ENCODE data around the gene UBA3.

Gene UBA3

GRCh38 chr3:69080233-69080920 lies at the start of gene UBA3:
TSS of gene UBA3 (minus strand) at chr3:69080365. CDS start at chr3:69080353, 12 bp downstream.
- peak; percentile 85 to 93 (median 89) for DNase-seq (ENCODE audit: low read depth in 3 of 3)

- no peak for DNase-seq (ENCODE audit: low read depth in 3 of 3)
These were observed 49.4 kb upstream of the UBA3 start for GRCh38 chr3:69129531-69129930.

- no peak for DNase-seq (ENCODE audit: low read depth in 3 of 3)
These were observed 48.3 kb upstream of the UBA3 start for GRCh38 chr3:69128509-69128908.

GRCh38 chr3:69126999-69127398 lies 46.8 kb upstream of the UBA3 start:
- no peak for DNase-seq (ENCODE audit: low read depth in 3 of 3)

GRCh38 chr3:69126216-69126615 lies 46.1 kb upstream of the UBA3 start:
- DNase-seq (ENCODE audit: low read depth in 3 of 3): no peak

- no peak for DNase-seq (ENCODE audit: low read depth in 3 of 3)
These were observed 42.2 kb upstream of the UBA3 start, which contains the start of gene LMOD3 for GRCh38 chr3:69122403-69122802. TSS of gene LMOD3 (minus strand) at chr3:69122595. CDS start at chr3:69122386, 209 bp downstream.

GRCh38 chr3:69121950-69122349 lies 41.8 kb upstream of the UBA3 start:
- DNase-seq (ENCODE audit: low read depth in 3 of 3): no peak

- no peak for DNase-seq (ENCODE audit: low read depth in 3 of 3)
These were observed 41.3 kb upstream of the UBA3 start for GRCh38 chr3:69121513-69121912.

- peak; percentile 64 to 81 (median 77) for DNase-seq (ENCODE audit: low read depth in 3 of 3)
These were observed 40.8 kb upstream of the UBA3 start for GRCh38 chr3:69120879-69121464.

- DNase-seq (ENCODE audit: low read depth in 3 of 3): no peak
These were observed 39.5 kb upstream of the UBA3 start for GRCh38 chr3:69119681-69120080.

- DNase-seq (ENCODE audit: low read depth in 3 of 3): no peak
These were observed 39.0 kb upstream of the UBA3 start for GRCh38 chr3:69119138-69119537.

- no peak for DNase-seq (ENCODE audit: low read depth in 3 of 3)
These were observed 38.4 kb upstream of the UBA3 start for GRCh38 chr3:69118555-69118954.

GRCh38 chr3:69116897-69117296 lies 36.7 kb upstream of the UBA3 start:
- DNase-seq (ENCODE audit: low read depth in 3 of 3): no peak

- no peak for DNase-seq (ENCODE audit: low read depth in 3 of 3)
These were observed 36.0 kb upstream of the UBA3 start for GRCh38 chr3:69116162-69116561.

GRCh38 chr3:69115731-69116130 lies 35.6 kb upstream of the UBA3 start:
- DNase-seq (ENCODE audit: low read depth in 3 of 3): no peak

GRCh38 chr3:69113536-69113935 lies 33.4 kb upstream of the UBA3 start:
- DNase-seq (ENCODE audit: low read depth in 3 of 3): no peak

- DNase-seq (ENCODE audit: low read depth in 3 of 3): no peak
These were observed 30.9 kb upstream of the UBA3 start for GRCh38 chr3:69110941-69111546.

GRCh38 chr3:69108811-69109210 lies 28.6 kb upstream of the UBA3 start:
- DNase-seq (ENCODE audit: low read depth in 3 of 3): no peak

- no peak for DNase-seq (ENCODE audit: low read depth in 3 of 3)
These were observed 27.7 kb upstream of the UBA3 start for GRCh38 chr3:69107841-69108240.

GRCh38 chr3:69105320-69105719 lies 25.2 kb upstream of the UBA3 start:
- DNase-seq (ENCODE audit: low read depth in 3 of 3): no peak

- no peak for DNase-seq (ENCODE audit: low read depth in 3 of 3)
These were observed 24.4 kb upstream of the UBA3 start for GRCh38 chr3:69104586-69104985.

GRCh38 chr3:69103123-69103522 lies 23.0 kb upstream of the UBA3 start:
- no peak for DNase-seq (ENCODE audit: low read depth in 3 of 3)

GRCh38 chr3:69102384-69102783 lies 22.2 kb upstream of the UBA3 start:
- no peak for DNase-seq (ENCODE audit: low read depth in 3 of 3)

Measured in stimulated activated CD4-positive, alpha-beta T cell treated with anti-CD3 and anti-CD28 coated beads, TNF-alpha, amount 100 ng/mL, for 24 hours (primary cell).